Prostate gland (tissue), 2 donors: Measurements from ENCODE around the gene GATAD1. TPM values are rescaled to one million over a fixed set of nuclear protein-coding genes. Genes with fewer than 3 reads are reported as not detected.

Experiments
- DNase-seq: peaks from one replicate; pipeline ENCODE4 v3.0.0-alpha.2; 2019; ENCODE audit warnings: low spot score
- H3K27ac ChIP-seq, 2 donors: fragments of 200-600 bp; sonication (generic); 2 replicates each; pipeline ENCODE4 v1.5.1; 2017 to 2019
- H3K27me3 ChIP-seq: fragments of 200-600 bp; sonication (generic); replicated peaks from 2 replicates; pipeline ENCODE4 v1.5.1; 2019; ENCODE audit not compliant: insufficient read depth
- H3K36me3 ChIP-seq, 2 donors: fragments of 200-600 bp; sonication (generic); 1 replicate in 1 of 2; 2 replicates in 1 of 2; pipeline versions ENCODE4 v1.5.1 to v1.8.1; 2017 to 2019
- H3K4me1 ChIP-seq: fragments of 200-600 bp; sonication (generic); replicated peaks from 2 replicates; pipeline ENCODE4 v1.5.1; 2019
- H3K4me3 ChIP-seq, 2 donors: fragments of 200-600 bp; sonication (generic); 2 replicates each; pipeline ENCODE4 v1.5.1; 2017 to 2019
- H3K9me3 ChIP-seq: fragments of 200-600 bp; sonication (generic); 2 replicates; pipeline ENCODE4 v1.5.1; 2017
- POLR2A ChIP-seq: fragments of 450-650 bp; IDR thresholded peaks from one replicate; pipeline ENCODE4 v1.6.1; 2016; ENCODE audit warnings: antibody characterized with exemption, mild to moderate bottlenecking
- POLR2AphosphoS5 ChIP-seq: sonication (generic); formaldehyde crosslinking; IDR thresholded peaks from one replicate; pipeline ENCODE4 v1.6.1; 2017; ENCODE audit warnings: antibody characterized with exemption
- WGBS: methylation state at CpG from one replicate; pipeline ENCODE4 v1.1.5; 2018; 5-methylcytosine and 5-hydroxymethylcytosine counted together
- intact Hi-C: fragments of 100-400 bp; cut with DNase I; formaldehyde crosslinking; loops from one replicate; pipeline ENCODE4 v1.14.2; 2022
- total RNA-seq, 2 donors: library from RNA; depleted of rRNA; stranded (reverse); fragments of >200 nt; gene quantifications; one replicate each; pipeline ENCODE4 v1.1.0, GENCODE V29; 2016
- TF ChIP-seq, protein P1 (sequence below), 4 experiments: fragments of 200-600 bp in 2 of 4; fragments of 450-650 bp in 2 of 4; sonication (generic) in 2 of 4; IDR thresholded peaks; 1 replicate in 3 of 4; 2 replicates in 1 of 4; pipeline ENCODE4 v1.5.1; 2016 to 2019; ENCODE audit warnings: antibody characterized with exemption in 4 of 4, mild to moderate bottlenecking in 2 of 4, moderate library complexity in 2 of 4

Gene GATAD1
- total RNA-seq, 2 donors from 2014 or later: 26.9 to 56.3 TPM

DNA sequence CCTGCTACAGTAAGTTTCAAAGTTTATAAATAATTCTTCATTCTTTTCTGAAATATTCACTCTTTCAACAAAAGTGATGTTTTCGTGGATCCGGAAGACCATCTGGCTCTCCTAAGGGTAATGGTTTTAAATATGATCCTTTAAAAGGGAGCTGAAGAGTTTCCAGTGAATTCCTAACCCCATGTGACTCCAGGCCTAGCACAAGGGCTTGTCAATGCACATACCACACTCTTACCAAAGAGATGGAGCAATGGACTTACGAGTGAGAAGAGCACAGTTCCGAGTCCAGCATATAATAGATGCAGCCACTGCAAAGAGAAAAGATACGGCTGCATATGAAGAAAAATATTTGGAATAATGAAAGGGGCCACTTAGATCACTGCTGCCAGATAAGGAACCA, 32.1 kb upstream of the GATAD1 start:
- no peaks in the 10 kb centered on the region for H3K4me1 ChIP-seq
- intact Hi-C loops: no loop called here
- TF ChIP-seq, protein P1, sequence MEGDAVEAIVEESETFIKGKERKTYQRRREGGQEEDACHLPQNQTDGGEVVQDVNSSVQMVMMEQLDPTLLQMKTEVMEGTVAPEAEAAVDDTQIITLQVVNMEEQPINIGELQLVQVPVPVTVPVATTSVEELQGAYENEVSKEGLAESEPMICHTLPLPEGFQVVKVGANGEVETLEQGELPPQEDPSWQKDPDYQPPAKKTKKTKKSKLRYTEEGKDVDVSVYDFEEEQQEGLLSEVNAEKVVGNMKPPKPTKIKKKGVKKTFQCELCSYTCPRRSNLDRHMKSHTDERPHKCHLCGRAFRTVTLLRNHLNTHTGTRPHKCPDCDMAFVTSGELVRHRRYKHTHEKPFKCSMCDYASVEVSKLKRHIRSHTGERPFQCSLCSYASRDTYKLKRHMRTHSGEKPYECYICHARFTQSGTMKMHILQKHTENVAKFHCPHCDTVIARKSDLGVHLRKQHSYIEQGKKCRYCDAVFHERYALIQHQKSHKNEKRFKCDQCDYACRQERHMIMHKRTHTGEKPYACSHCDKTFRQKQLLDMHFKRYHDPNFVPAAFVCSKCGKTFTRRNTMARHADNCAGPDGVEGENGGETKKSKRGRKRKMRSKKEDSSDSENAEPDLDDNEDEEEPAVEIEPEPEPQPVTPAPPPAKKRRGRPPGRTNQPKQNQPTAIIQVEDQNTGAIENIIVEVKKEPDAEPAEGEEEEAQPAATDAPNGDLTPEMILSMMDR (IDR thresholded peaks at IDR 0.05): no peak
- TF ChIP-seq POLR2AphosphoS5: no peak
- no peak for TF ChIP-seq POLR2A
- no peaks in the 10 kb centered on the region for H3K9me3 ChIP-seq
- H3K36me3 ChIP-seq: no peaks in the 10 kb centered on the region
- WGBS: 85% methylated on average over 5 of the region's 5 CpGs
- no peak overlapping the region for H3K4me3 ChIP-seq
- no peaks in the 10 kb centered on the region for H3K27me3 ChIP-seq
- no peak overlapping the region for H3K27ac ChIP-seq
- no peak for DNase-seq

DNA sequence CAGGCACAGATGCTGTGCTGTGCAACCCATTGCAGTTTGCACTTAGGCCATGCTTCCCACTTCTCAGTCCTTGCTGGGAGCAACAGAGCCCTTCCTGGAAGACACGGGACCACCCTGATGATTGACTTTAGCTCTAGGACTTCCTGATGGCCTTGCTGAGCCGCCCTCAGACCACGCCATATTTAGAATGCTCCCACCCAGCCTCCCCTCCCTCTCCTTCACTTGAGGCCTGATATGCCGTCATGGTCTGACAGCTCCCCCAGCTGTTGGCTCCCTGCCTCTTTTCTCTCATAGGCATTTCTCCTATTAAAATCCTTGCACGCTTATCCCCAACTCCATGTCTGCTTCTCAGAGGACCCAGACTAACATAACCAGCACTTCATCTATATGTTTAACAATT, 29.4 kb upstream of the GATAD1 start:
- no peak overlapping the region for H3K4me3 ChIP-seq
- no peaks in the 10 kb centered on the region for H3K9me3 ChIP-seq
- TF ChIP-seq POLR2A (no peak), POLR2AphosphoS5 (no peak)
- TF ChIP-seq, protein P1 (IDR thresholded peaks at IDR 0.05): no peak
- intact Hi-C loops: no loop called here
- no peaks in the 10 kb centered on the region for H3K36me3 ChIP-seq
- DNase-seq: no peak
- H3K27me3 ChIP-seq: no peaks in the 10 kb centered on the region
- WGBS: 84% methylated on average over 5 of the region's 5 CpGs
- H3K4me1 ChIP-seq: no peaks in the 10 kb centered on the region
- H3K27ac ChIP-seq: no peak overlapping the region

- TF ChIP-seq POLR2A: no peak
- TF ChIP-seq, protein P1 (IDR thresholded peaks at IDR 0.05): no peak
- no peak for TF ChIP-seq POLR2AphosphoS5
- Histone ChIP-seq H3K27ac (no peak overlapping the region), H3K4me1 (no peaks in the 10 kb centered on the region), H3K4me3 (no peak overlapping the region), H3K9me3 (no peaks in the 10 kb centered on the region), H3K27me3 (no peaks in the 10 kb centered on the region), H3K36me3 (no peaks in the 10 kb centered on the region)
- WGBS: 36% methylated on average over 5 of the region's 5 CpGs
- intact Hi-C loops: no loop called here
- DNase-seq: no peak
These were observed 25.4 kb upstream of the GATAD1 start for GRCh38 chr7:92421676-92422435.

DNA sequence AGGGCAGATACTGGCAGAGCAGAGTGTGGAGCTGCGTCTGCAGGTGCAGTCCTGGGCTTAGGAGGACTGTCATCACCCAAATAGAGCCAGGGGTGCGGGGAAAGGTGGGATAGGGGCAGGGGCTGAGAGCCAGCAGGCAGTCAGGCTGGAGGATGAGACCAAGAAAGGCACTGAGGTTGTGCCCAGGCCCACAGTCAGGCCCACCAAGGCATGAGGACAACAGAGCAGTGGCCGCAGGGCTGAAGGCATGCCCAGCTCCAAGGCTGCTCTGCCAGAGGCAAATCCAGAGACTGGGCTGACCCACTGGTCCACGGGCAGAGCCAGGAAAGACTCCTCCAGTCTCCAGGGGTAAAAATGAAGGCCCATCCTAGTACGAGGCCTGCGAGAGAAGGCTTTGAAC, 24.4 kb upstream of the GATAD1 start:
- no peaks in the 10 kb centered on the region for H3K4me1 ChIP-seq
- TF ChIP-seq, protein P1 (IDR thresholded peaks at IDR 0.05): no peak
- TF ChIP-seq POLR2A: no peak
- 94% methylated on average over 6 of the region's 6 CpGs for whole genome bisulfite sequencing
- DNase-seq: no peak
- H3K9me3 ChIP-seq: no peaks in the 10 kb centered on the region
- H3K27ac ChIP-seq: no peak overlapping the region
- no peak overlapping the region for H3K4me3 ChIP-seq
- intact Hi-C loops: no loop called here
- no peaks in the 10 kb centered on the region for H3K27me3 ChIP-seq
- no peaks in the 10 kb centered on the region for H3K36me3 ChIP-seq

- H3K27ac ChIP-seq: no peak overlapping the region
These were observed 23.6 kb upstream of the GATAD1 start for GRCh38 chr7:92423710-92424131.

More at GRCh38 chr7:92423710-92424131, 23.6 kb upstream of the GATAD1 start:
- Histone ChIP-seq H3K9me3 (no peaks in the 10 kb centered on the region), H3K4me3 (no peak overlapping the region), H3K27me3 (no peaks in the 10 kb centered on the region), H3K36me3 (no peaks in the 10 kb centered on the region), H3K4me1 (no peaks in the 10 kb centered on the region)
- no peak for DNase-seq
- WGBS: 80% methylated on average over 5 of the region's 5 CpGs
- intact Hi-C loops: no loop called here
- no peak for TF ChIP-seq POLR2A
- no peak for TF ChIP-seq POLR2AphosphoS5
- TF ChIP-seq, protein P1 (IDR thresholded peaks at IDR 0.05): no peak
